BJ (cell line): ENCODE measurements around the gene ITM2C. TPM values are rescaled to one million over a fixed set of nuclear protein-coding genes. Genes with fewer than 3 reads are reported as not detected.

Experiments used
- CTCF ChIA-PET: fragments of 350-600 bp; formaldehyde crosslinking; extraction: SDS; loops from one replicate; lab custom pipeline; 2021; ENCODE audit warnings: antibody characterized with exemption, inconsistent platforms; lab: Yijun Ruan, JAX
- POLR2A ChIA-PET: fragments of 300-600 bp; sonication (Branson Sonifier 250); formaldehyde crosslinking; extraction: SDS; loops from one replicate; lab custom pipeline; 2021; ENCODE audit warnings: antibody characterized with exemption; lab: Charles Lee
- DNase-seq: peaks from one replicate; pipeline ENCODE4 v3.0.0-alpha.2; 2011; ENCODE audit warnings: low read depth
- H3K27me3 ChIP-seq: 2 replicates; pipeline ENCODE4 v1.6.0; 2011; ENCODE audit warnings: low read length; ENCODE audit not compliant: control insufficient read depth, insufficient read depth
- H3K36me3 ChIP-seq: 2 replicates; pipeline ENCODE4 v1.5.1; 2011; ENCODE audit warnings: low read length; ENCODE audit not compliant: control insufficient read depth, insufficient read depth
- H3K4me3 ChIP-seq: 2 replicates; pipeline ENCODE4 v1.5.1; 2011; ENCODE audit warnings: low read depth, mild to moderate bottlenecking, control low read depth, low read length
- CTCF ChIP-seq: IDR thresholded peaks from 2 replicates; pipeline ENCODE4 v1.5.1; 2011; ENCODE audit warnings: low read depth, mild to moderate bottlenecking, control low read depth, inconsistent platforms, low read length, moderate library complexity; ENCODE audit not compliant: insufficient read depth
- polyA plus RNA-seq: library from polyadenylated mRNA; depleted of rRNA; stranded (reverse); fragments of >200 nt; gene quantifications from 2 replicates; pipeline ENCODE4 v1.2.3, GENCODE V29; 2011

Gene ITM2C
- polyA plus RNA-seq, 1 experiment: 885 TPM

- Histone ChIP-seq H3K4me3 (no peak overlapping the region), H3K36me3 (peaks cover 29% of the 10 kb centered on the region), H3K27me3 (no peaks in the 10 kb centered on the region)
- ChIA-PET POLR2A (no interaction called here), CTCF (interaction anchor here (1.1 kb wide), 1 partner anchor 9 kb away, joined by 3 read pairs; no protein-coding TSS in a partner anchor)
- DNase-seq: no peak
- TF ChIP-seq CTCF: no peak
These were observed 12.5 kb downstream of the ITM2C start for GRCh38 chr2:230877116-230877758.

GRCh38 chr2:230877759-230878598 is 13.2 kb downstream of the ITM2C start:
- H3K36me3 ChIP-seq: peaks cover 28% of the 10 kb centered on the region
- no peak for TF ChIP-seq CTCF
- DNase-seq: no peak
- no peak overlapping the region for H3K4me3 ChIP-seq
- no peaks in the 10 kb centered on the region for H3K27me3 ChIP-seq
- POLR2A ChIA-PET: no interaction called here
- CTCF ChIA-PET: interaction anchor here (1.1 to 1.5 kb wide), 3 partner anchors 8 to 110 kb away, joined by 3 to 5 read pairs (median 4); no protein-coding TSS in a partner anchor

- no peaks in the 10 kb centered on the region for H3K27me3 ChIP-seq
- CTCF ChIA-PET: interaction anchor here (1.2 to 1.5 kb wide), 2 partner anchors 8 to 109 kb away, joined by 4 to 5 read pairs; no protein-coding TSS in a partner anchor
- no peak for TF ChIP-seq CTCF
- no peak overlapping the region for H3K4me3 ChIP-seq
- DNase-seq: no peak
- POLR2A ChIA-PET: no interaction called here
- peaks cover 28% of the 10 kb centered on the region for H3K36me3 ChIP-seq
These were observed 14.0 kb downstream of the ITM2C start for GRCh38 chr2:230878599-230879188.

GRCh38 chr2:230879271-230879882 is 14.6 kb downstream of the ITM2C start:
- TF ChIP-seq CTCF: no peak
- DNase-seq: no peak
- H3K27me3 ChIP-seq: no peaks in the 10 kb centered on the region
- no peak overlapping the region for H3K4me3 ChIP-seq
- peaks cover 28% of the 10 kb centered on the region for H3K36me3 ChIP-seq
- ChIA-PET CTCF (interaction anchor here (1.2 to 1.5 kb wide), 2 partner anchors 9 to 108 kb away, joined by 4 to 5 read pairs; no protein-coding TSS in a partner anchor), POLR2A (no interaction called here)
